DOHH2 (cell line): ENCODE data around the gene VAC14.

ENCODE experiments used
- H3F3A ChIP-seq: fragments of 200-600 bp; sonication (generic), shearing (Covaris generic); 2 replicates; pipeline ENCODE4 v1.6.0; 2016; ENCODE audit warnings: antibody characterized with exemption, mild to moderate bottlenecking; ENCODE audit not compliant: control insufficient read depth, insufficient read depth
- H3K27ac ChIP-seq: fragments of 200-600 bp; sonication (generic); 2 replicates; pipeline ENCODE4 v1.5.1; 2014; ENCODE audit warnings: low read depth, mild to moderate bottlenecking, low read length, moderate library complexity
- H3K27me3 ChIP-seq: fragments of 200-600 bp; sonication (generic); 2 replicates; pipeline ENCODE4 v1.6.1; 2014; ENCODE audit warnings: mild to moderate bottlenecking, low read length, mixed read lengths; ENCODE audit not compliant: control insufficient read depth
- H3K36me3 ChIP-seq: fragments of 200-600 bp; sonication (generic); 2 replicates; pipeline ENCODE4 v1.6.1; 2014; ENCODE audit warnings: mild to moderate bottlenecking, low read length, moderate library complexity, mixed read lengths; ENCODE audit not compliant: control insufficient read depth
- H3K4me1 ChIP-seq: fragments of 200-600 bp; sonication (generic); 2 replicates; pipeline ENCODE4 v1.6.1; 2014; ENCODE audit warnings: mild to moderate bottlenecking, low read length, mixed read lengths; ENCODE audit not compliant: control insufficient read depth
- H3K4me2 ChIP-seq: fragments of 200-600 bp; sonication (generic); 2 replicates; pipeline ENCODE4 v1.6.0; 2014; ENCODE audit warnings: mild to moderate bottlenecking, low read length, moderate library complexity
- H3K4me3 ChIP-seq: fragments of 200-600 bp; sonication (generic); 2 replicates; pipeline ENCODE4 v1.5.1; 2014; ENCODE audit warnings: mild to moderate bottlenecking, low read length, mixed read lengths
- H3K79me2 ChIP-seq: fragments of 200-600 bp; sonication (generic); 2 replicates; pipeline ENCODE4 v1.6.1; 2014; ENCODE audit warnings: mild to moderate bottlenecking, low read length, mixed read lengths; ENCODE audit not compliant: control insufficient read depth
- H3K9me2 ChIP-seq: fragments of 200-600 bp; sonication (generic); replicated peaks from 2 replicates; pipeline ENCODE4 v1.6.1; 2014; ENCODE audit warnings: mild to moderate bottlenecking, low read length, mixed read lengths; ENCODE audit not compliant: control insufficient read depth
- H3K9me3 ChIP-seq: fragments of 200-600 bp; sonication (generic); 2 replicates; pipeline ENCODE4 v1.6.1; 2014; ENCODE audit warnings: antibody characterized with exemption, low read length, mixed read lengths; ENCODE audit not compliant: control insufficient read depth, insufficient read depth
- H4K20me1 ChIP-seq: fragments of 200-600 bp; sonication (generic); 2 replicates; pipeline ENCODE4 v1.6.0; 2014; ENCODE audit warnings: low read depth, mild to moderate bottlenecking, antibody characterized with exemption, low read length, moderate library complexity; ENCODE audit not compliant: control insufficient read depth, insufficient read depth
- EZH2phosphoT487 ChIP-seq: fragments of 200-600 bp; sonication (generic); IDR thresholded peaks from 2 replicates; pipeline ENCODE4 v1.6.1; 2017; ENCODE audit warnings: borderline replicate concordance, mild to moderate bottlenecking, antibody characterized with exemption, low read length, moderate library complexity, mixed read lengths
- TF ChIP-seq, protein P1 (sequence below): fragments of 200-600 bp; sonication (generic); IDR thresholded peaks from one replicate; pipeline ENCODE4 v1.5.1; 2014; ENCODE audit warnings: antibody characterized with exemption, mild to moderate bottlenecking, low read depth, low read length; ENCODE audit not compliant: poor library complexity, severe bottlenecking

Gene VAC14

DNA sequence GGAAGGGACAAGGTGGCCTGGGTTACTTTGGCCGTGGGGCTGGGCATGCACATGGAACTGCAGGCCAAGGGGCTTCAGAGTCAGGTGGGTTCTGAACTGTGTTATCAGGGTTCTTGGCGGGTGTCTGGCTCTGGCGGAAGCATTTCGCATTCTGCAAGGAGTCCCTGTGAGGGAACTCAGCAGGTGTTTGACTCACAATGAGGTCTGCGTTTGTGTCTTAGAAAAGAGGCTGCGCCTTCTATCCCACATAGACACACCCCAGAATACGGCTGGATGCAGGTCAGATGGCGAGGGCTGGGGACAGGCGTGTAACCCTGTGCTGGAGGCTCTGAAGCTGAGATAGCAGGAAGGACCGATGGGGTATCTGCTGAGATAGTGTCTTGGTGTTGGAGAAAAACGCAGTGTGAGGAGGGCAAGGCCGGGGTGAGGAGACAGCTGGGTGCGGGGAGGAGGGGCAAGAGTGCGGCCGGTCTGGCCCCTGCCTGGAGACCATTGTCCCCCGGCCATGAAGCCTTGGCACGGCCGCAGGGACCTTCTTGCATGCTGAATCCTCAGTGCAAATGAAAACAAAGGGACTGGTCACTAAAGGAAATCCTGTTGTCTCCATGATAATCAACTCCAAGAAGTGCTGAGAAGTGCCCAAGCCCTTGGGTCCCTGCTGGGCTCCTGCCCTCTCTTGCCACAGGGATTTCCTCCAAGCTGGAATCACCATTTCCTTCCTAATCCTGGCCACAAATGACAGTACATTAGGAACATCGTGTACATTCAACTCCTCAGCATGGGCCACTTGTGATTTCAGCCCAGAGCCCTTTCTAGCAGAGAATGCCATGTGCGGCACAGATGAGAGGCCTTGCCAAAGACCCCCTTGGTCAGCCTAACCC is 92.4 kb downstream of the VAC14 start:
- Histone ChIP-seq H3K4me1 (no peaks in the 10 kb centered on the region), H3K79me2 (no peaks in the 10 kb centered on the region), H3K4me2 (no peak overlapping the region), H3F3A (no peaks in the 10 kb centered on the region), H3K27me3 (no peaks in the 10 kb centered on the region), H3K9me2 (no peaks in the 10 kb centered on the region), H3K36me3 (no peaks in the 10 kb centered on the region), H3K9me3 (no peaks in the 10 kb centered on the region), H3K4me3 (no peak overlapping the region), H3K27ac (no peak overlapping the region), H4K20me1 (no peaks in the 10 kb centered on the region)
- TF ChIP-seq, protein P1, sequence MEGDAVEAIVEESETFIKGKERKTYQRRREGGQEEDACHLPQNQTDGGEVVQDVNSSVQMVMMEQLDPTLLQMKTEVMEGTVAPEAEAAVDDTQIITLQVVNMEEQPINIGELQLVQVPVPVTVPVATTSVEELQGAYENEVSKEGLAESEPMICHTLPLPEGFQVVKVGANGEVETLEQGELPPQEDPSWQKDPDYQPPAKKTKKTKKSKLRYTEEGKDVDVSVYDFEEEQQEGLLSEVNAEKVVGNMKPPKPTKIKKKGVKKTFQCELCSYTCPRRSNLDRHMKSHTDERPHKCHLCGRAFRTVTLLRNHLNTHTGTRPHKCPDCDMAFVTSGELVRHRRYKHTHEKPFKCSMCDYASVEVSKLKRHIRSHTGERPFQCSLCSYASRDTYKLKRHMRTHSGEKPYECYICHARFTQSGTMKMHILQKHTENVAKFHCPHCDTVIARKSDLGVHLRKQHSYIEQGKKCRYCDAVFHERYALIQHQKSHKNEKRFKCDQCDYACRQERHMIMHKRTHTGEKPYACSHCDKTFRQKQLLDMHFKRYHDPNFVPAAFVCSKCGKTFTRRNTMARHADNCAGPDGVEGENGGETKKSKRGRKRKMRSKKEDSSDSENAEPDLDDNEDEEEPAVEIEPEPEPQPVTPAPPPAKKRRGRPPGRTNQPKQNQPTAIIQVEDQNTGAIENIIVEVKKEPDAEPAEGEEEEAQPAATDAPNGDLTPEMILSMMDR, result no peak
- TF ChIP-seq EZH2phosphoT487, result no peak

DNA sequence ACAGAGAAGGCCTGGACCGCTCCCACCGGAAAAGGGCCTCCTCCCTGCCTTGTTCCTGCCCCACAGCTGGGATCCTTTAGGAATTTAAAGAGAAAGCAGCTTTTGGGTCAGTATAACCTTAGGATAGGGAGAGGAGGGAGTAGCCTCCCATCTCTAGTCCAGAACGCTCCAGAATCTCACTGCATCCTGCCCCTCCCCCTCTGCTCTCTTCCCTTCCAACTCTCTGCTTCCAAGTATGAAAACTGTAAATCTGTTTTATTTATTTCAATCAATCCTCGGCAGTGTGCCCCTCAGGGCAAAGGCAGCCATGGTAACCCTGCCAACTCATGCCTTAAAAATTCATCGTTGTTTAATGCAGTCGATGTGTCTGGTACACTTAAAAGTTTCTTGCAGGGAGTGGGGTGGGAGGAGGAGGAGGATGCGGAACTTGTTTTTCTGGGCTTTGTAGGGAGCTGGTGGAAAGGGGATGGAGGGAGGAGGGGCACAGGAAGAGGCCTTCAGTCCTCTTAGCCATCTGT is 94.0 kb downstream of the VAC14 start:
- Histone ChIP-seq H3K9me2 (no peaks in the 10 kb centered on the region), H3K9me3 (no peaks in the 10 kb centered on the region), H3K4me2 (no peak overlapping the region), H3F3A (no peaks in the 10 kb centered on the region), H3K4me3 (no peak overlapping the region), H3K36me3 (no peaks in the 10 kb centered on the region), H3K27ac (no peak overlapping the region), H3K4me1 (no peaks in the 10 kb centered on the region), H3K27me3 (no peaks in the 10 kb centered on the region), H3K79me2 (no peaks in the 10 kb centered on the region), H4K20me1 (no peaks in the 10 kb centered on the region)
- TF ChIP-seq, protein P1, result no peak
- no peak for TF ChIP-seq EZH2phosphoT487

DNA sequence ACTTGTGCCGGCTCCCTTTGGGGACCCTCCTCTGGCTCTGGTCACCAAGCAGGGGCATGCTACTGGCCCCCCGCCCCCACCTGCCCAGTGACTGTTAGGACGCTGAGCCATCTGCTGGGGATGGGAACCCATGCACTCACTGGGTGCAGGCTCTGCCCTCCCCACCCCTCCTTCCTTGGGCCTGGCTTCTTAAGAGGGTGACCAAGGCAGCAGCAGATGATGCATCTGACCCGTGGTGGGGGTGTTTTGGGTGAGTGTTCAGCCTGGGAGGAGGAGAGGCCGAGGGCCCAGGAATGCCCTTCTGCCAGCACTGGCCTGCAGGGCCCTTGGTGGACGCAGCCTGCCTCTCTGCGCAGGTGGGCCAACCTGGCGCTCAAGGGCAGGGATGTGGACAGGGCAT is 95.9 kb downstream of the VAC14 start:
- Histone ChIP-seq H3K4me1 (no peaks in the 10 kb centered on the region), H3K4me2 (no peak overlapping the region), H3K27me3 (no peaks in the 10 kb centered on the region), H3F3A (no peaks in the 10 kb centered on the region), H3K27ac (no peak overlapping the region), H3K4me3 (no peak overlapping the region), H3K9me3 (no peaks in the 10 kb centered on the region), H4K20me1 (no peaks in the 10 kb centered on the region), H3K79me2 (no peaks in the 10 kb centered on the region), H3K36me3 (no peaks in the 10 kb centered on the region), H3K9me2 (no peaks in the 10 kb centered on the region)
- TF ChIP-seq, protein P1, result no peak
